Trophoblast cell (in vitro differentiated cells and primary cell): Measurements from ENCODE around the gene PRMT5.

Experiments
- DNase-seq, 2 donors: peaks; one replicate each; pipeline ENCODE4 v3.0.0-alpha.2; 2016
- H2AFZ ChIP-seq: 2 replicates; pipeline ENCODE4 v1.6.1; 2013; ENCODE audit warnings: low read length, moderate library complexity, mild to moderate bottlenecking; ENCODE audit not compliant: insufficient read depth, poor library complexity
- H2AK5ac ChIP-seq: 2 replicates; pipeline ENCODE4 v1.6.1; 2013; ENCODE audit warnings: mild to moderate bottlenecking, low read length
- H2BK120ac ChIP-seq: 2 replicates; pipeline ENCODE4 v1.6.1; 2013; ENCODE audit warnings: low read length, mild to moderate bottlenecking, moderate library complexity; ENCODE audit not compliant: insufficient read depth, poor library complexity
- H2BK12ac ChIP-seq: 2 replicates; pipeline ENCODE4 v1.6.1; 2013; ENCODE audit warnings: mild to moderate bottlenecking, low read length, moderate library complexity
- H2BK5ac ChIP-seq: 2 replicates; pipeline ENCODE4 v1.6.1; 2013; ENCODE audit warnings: low read length, low read depth, moderate library complexity, mild to moderate bottlenecking; ENCODE audit not compliant: poor library complexity
- H3K14ac ChIP-seq: 2 replicates; pipeline ENCODE4 v1.6.1; 2013; ENCODE audit warnings: mild to moderate bottlenecking, low read length
- H3K18ac ChIP-seq: 2 replicates; pipeline ENCODE4 v1.6.1; 2013; ENCODE audit warnings: mild to moderate bottlenecking, low read length
- H3K23ac ChIP-seq: 2 replicates; pipeline ENCODE4 v1.6.1; 2013; ENCODE audit warnings: low read length
- H3K27ac ChIP-seq: 2 replicates; pipeline ENCODE4 v1.5.1; 2013; ENCODE audit warnings: low read depth, mild to moderate bottlenecking, inconsistent platforms, low read length, moderate library complexity
- H3K27me3 ChIP-seq: 2 replicates; pipeline ENCODE4 v1.6.1; 2013; ENCODE audit warnings: inconsistent platforms, mild to moderate bottlenecking, low read length, moderate library complexity; ENCODE audit not compliant: insufficient read depth
- H3K36me3 ChIP-seq, 2 experiments: 1 replicate in 1 of 2; 2 replicates in 1 of 2; pipeline ENCODE4 v1.6.1; 2013; ENCODE audit warnings: low read length in 2 of 2, mild to moderate bottlenecking in 2 of 2, moderate library complexity in 1 of 2; ENCODE audit not compliant: insufficient read depth in 2 of 2, control insufficient read depth in 1 of 2
- H3K4ac ChIP-seq: 2 replicates; pipeline ENCODE4 v1.6.1; 2013; ENCODE audit warnings: low read depth, mild to moderate bottlenecking, low read length, moderate library complexity
- H3K4me1 ChIP-seq, 2 experiments: 1 replicate in 1 of 2; 2 replicates in 1 of 2; pipeline ENCODE4 v1.6.1; 2013; ENCODE audit warnings: low read length in 2 of 2, mild to moderate bottlenecking in 2 of 2, moderate library complexity in 1 of 2; ENCODE audit not compliant: insufficient read depth in 2 of 2, control insufficient read depth in 1 of 2
- H3K4me2 ChIP-seq: 2 replicates; pipeline ENCODE4 v1.6.1; 2013; ENCODE audit warnings: inconsistent platforms, mild to moderate bottlenecking, low read length, moderate library complexity
- H3K4me3 ChIP-seq: 2 replicates; pipeline ENCODE4 v1.5.1; 2013; ENCODE audit warnings: mild to moderate bottlenecking, low read depth, low read length, inconsistent platforms
- H3K79me1 ChIP-seq: one replicate; pipeline ENCODE4 v1.6.1; 2013; ENCODE audit warnings: low read length
- H3K79me2 ChIP-seq: 2 replicates; pipeline ENCODE4 v1.6.1; 2013; ENCODE audit warnings: low read length, mild to moderate bottlenecking; ENCODE audit not compliant: control insufficient read depth, insufficient read depth, poor library complexity
- H3K9ac ChIP-seq: 2 replicates; pipeline ENCODE4 v1.6.1; 2013; ENCODE audit warnings: mild to moderate bottlenecking, low read length
- H3K9me3 ChIP-seq: 2 replicates; pipeline ENCODE4 v1.6.1; 2013; ENCODE audit warnings: low read depth, mild to moderate bottlenecking, control low read depth, inconsistent platforms, low read length; ENCODE audit not compliant: insufficient read depth
- H4K12ac ChIP-seq: 2 replicates; pipeline ENCODE4 v1.6.1; 2013; ENCODE audit warnings: low read depth, mild to moderate bottlenecking, low read length, moderate library complexity
- H4K8ac ChIP-seq: 2 replicates; pipeline ENCODE4 v1.6.1; 2013; ENCODE audit warnings: low read depth, mild to moderate bottlenecking, low read length, moderate library complexity
- H4K91ac ChIP-seq: one replicate; pipeline ENCODE4 v1.6.1; 2013; ENCODE audit warnings: low read depth, mild to moderate bottlenecking, low read length, moderate library complexity
- WGBS: extraction: QIAGEN DNeasy Blood & Tissue Kit; methylation state at CpG from one replicate; pipeline ENCODE4 v1.1.7; 2013; ENCODE audit warnings: missing lambda C conversion rate; ENCODE audit not compliant: insufficient read length, insufficient coverage; ENCODE audit errors: extremely low coverage; 5-methylcytosine and 5-hydroxymethylcytosine counted together

The PRMT5 gene

DNA sequence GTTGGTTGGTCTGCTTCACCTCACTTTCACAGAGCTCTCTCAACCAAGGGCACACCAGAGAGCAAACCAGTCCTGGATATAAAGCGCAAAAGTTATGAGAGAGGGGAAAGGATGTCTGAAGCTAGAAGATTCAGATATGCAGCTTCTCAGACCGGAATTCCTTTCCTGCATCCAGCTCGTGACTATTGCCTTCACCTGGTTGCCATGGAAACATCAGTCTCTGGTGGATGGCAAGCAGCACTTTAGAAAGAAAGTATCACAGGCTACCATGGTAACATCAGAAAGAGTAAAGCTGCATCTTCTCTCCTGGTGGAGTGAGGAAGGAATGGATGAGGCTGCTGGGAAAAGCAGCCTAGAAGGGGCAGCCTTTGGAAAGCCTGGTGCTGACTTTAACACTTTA lies 32.4 kb downstream of the PRMT5 start:
- Histone ChIP-seq H3K4me2 (no peak overlapping the region), H2BK120ac (no peak overlapping the region), H3K4me3 (no peak overlapping the region), H3K36me3 (peaks cover 10 to 11% of the 10 kb centered on the region in 2 experiments), H3K27me3 (no peaks in the 10 kb centered on the region), H4K12ac (no peak overlapping the region), H3K27ac (no peak overlapping the region), H3K14ac (no peak overlapping the region), H3K23ac (no peak overlapping the region), H2BK12ac (no peak overlapping the region), H3K79me2 (no peaks in the 10 kb centered on the region), H3K4ac (no peak overlapping the region), H2AFZ (no peak overlapping the region), H3K79me1 (no peaks in the 10 kb centered on the region), H2AK5ac (no peak overlapping the region), H4K8ac (no peak overlapping the region), H4K91ac (no peak overlapping the region), H3K9ac (no peak overlapping the region), H3K4me1 (peaks cover 4 to 5% of the 10 kb centered on the region in 2 experiments), H3K18ac (no peak overlapping the region), H3K9me3 (no peaks in the 10 kb centered on the region), H2BK5ac (no peak overlapping the region)
- no peak for DNase-seq
- WGBS = no CpG with 5 or more reads among the region's 3 CpGs

GRCh38 chr14:22896356-22896755 lies 32.8 kb downstream of the PRMT5 start:
- H4K91ac ChIP-seq = no peak overlapping the region
- H3K79me1 ChIP-seq = no peaks in the 10 kb centered on the region
- WGBS = no CpG with 5 or more reads among the region's 5 CpGs
- H4K8ac ChIP-seq = no peak overlapping the region
- no peak overlapping the region for H3K14ac ChIP-seq
- no peak overlapping the region for H4K12ac ChIP-seq
- peaks cover 6 to 7% of the 10 kb centered on the region in 2 experiments for H3K36me3 ChIP-seq
- no peaks in the 10 kb centered on the region for H3K27me3 ChIP-seq
- no peak for DNase-seq
- H3K4ac ChIP-seq = no peak overlapping the region
- H3K9me3 ChIP-seq = no peaks in the 10 kb centered on the region
- no peaks in the 10 kb centered on the region for H3K79me2 ChIP-seq
- H2AK5ac ChIP-seq = no peak overlapping the region
- H2BK5ac ChIP-seq = no peak overlapping the region
- no peak overlapping the region for H2BK12ac ChIP-seq
- no peak overlapping the region for H3K23ac ChIP-seq
- no peak overlapping the region for H3K9ac ChIP-seq
- H3K4me2 ChIP-seq = no peak overlapping the region
- H2BK120ac ChIP-seq = no peak overlapping the region
- no peak overlapping the region for H3K4me3 ChIP-seq
- no peak overlapping the region for H3K18ac ChIP-seq
- no peak overlapping the region for H2AFZ ChIP-seq
- H3K27ac ChIP-seq = no peak overlapping the region
- peaks cover 4 to 5% of the 10 kb centered on the region in 2 experiments for H3K4me1 ChIP-seq

- DNase-seq = no peak
- Histone ChIP-seq H3K23ac (no peak overlapping the region), H2BK12ac (no peak overlapping the region), H4K91ac (no peak overlapping the region), H3K79me2 (no peaks in the 10 kb centered on the region), H3K4me3 (no peak overlapping the region), H2BK120ac (no peak overlapping the region), H4K8ac (no peak overlapping the region), H3K4ac (no peak overlapping the region), H3K79me1 (no peaks in the 10 kb centered on the region), H3K4me1 (peaks cover 4 to 5% of the 10 kb centered on the region in 2 experiments), H3K36me3 (no peaks in the 10 kb centered on the region), H2BK5ac (no peak overlapping the region), H3K27me3 (no peaks in the 10 kb centered on the region), H3K14ac (no peak overlapping the region), H3K9ac (no peak overlapping the region), H3K9me3 (no peaks in the 10 kb centered on the region), H2AFZ (no peak overlapping the region), H3K27ac (no peak overlapping the region), H2AK5ac (no peak overlapping the region), H4K12ac (no peak overlapping the region), H3K18ac (no peak overlapping the region), H3K4me2 (no peak overlapping the region)
- no CpG with 5 or more reads among the region's 1 CpG for WGBS
These were observed 33.8 kb downstream of the PRMT5 start for GRCh38 chr14:22895402-22895801.

DNA sequence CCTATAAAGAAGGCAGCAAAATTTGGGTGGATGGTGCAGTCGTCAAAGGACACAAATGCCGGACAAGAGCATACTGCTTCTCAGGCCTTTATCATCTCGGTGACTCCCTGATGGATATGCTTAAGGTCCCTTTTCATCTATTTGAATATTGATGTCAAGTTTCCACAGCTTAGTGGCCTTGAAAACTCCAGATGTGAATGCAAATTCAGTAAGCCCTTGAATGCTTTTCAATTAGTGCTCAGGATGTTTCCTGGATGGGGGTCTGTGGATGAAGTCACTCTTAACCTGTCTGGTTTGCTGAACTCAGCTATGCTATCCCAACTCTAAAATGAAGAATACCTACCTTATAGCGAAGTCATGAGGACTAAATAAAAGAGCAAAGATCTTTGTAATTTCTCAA lies 35.5 kb downstream of the PRMT5 start:
- H3K23ac ChIP-seq = no peak overlapping the region
- H2AFZ ChIP-seq = no peak overlapping the region
- WGBS = no CpG with 5 or more reads among the region's 4 CpGs
- H3K27me3 ChIP-seq = no peaks in the 10 kb centered on the region
- H3K4me3 ChIP-seq = no peak overlapping the region
- H2BK5ac ChIP-seq = no peak overlapping the region
- no peak overlapping the region for H3K9ac ChIP-seq
- no peak overlapping the region for H3K4me2 ChIP-seq
- H2BK12ac ChIP-seq = no peak overlapping the region
- no peaks in the 10 kb centered on the region for H3K79me1 ChIP-seq
- no peak overlapping the region for H2BK120ac ChIP-seq
- no peak overlapping the region for H3K27ac ChIP-seq
- H4K12ac ChIP-seq = no peak overlapping the region
- no peaks in the 10 kb centered on the region for H3K9me3 ChIP-seq
- no peak overlapping the region for H3K18ac ChIP-seq
- H3K79me2 ChIP-seq = no peaks in the 10 kb centered on the region
- no peak for DNase-seq
- H3K4ac ChIP-seq = no peak overlapping the region
- no peak overlapping the region for H2AK5ac ChIP-seq
- H4K8ac ChIP-seq = no peak overlapping the region
- no peaks in the 10 kb centered on the region for H3K36me3 ChIP-seq
- H3K14ac ChIP-seq = no peak overlapping the region
- H4K91ac ChIP-seq = no peak overlapping the region
- peaks cover 2 to 5% of the 10 kb centered on the region in 2 experiments for H3K4me1 ChIP-seq
